ENCODE data around the gene NCBP2. TPM values are rescaled to one million over a fixed set of nuclear protein-coding genes. Genes with fewer than 3 reads are reported as not detected.

Gene NCBP2
- total and polyA plus RNA-seq, 2 experiments from 2014 or later: 78.4 to 98.9 TPM

- TF ChIP-seq REST (IDR thresholded peaks at IDR 0.05; ENCODE audit: unreplicated experiment): no peak
Observed at GRCh38 chr3:196894557-196895295, 47.6 kb downstream of the NCBP2 start (continued).

GRCh38 chr3:196889844-196890708, 52.3 kb downstream of the NCBP2 start:
- Mint-ChIP-seq H3K27ac (no peak overlapping the region), H3K27me3 (ENCODE audit: insufficient read depth, low read depth, poor library complexity) (no peaks in the 10 kb centered on the region), H3K4me3 (no peak overlapping the region), H3K9me3 (no peaks in the 10 kb centered on the region), H3K36me3 (ENCODE audit: low read depth) (peaks cover 7% of the 10 kb centered on the region; the same call in 1 of the 3 replicates), H3K4me1 (no peaks in the 10 kb centered on the region)
- no peak for TF ChIP-seq REST (IDR thresholded peaks at IDR 0.05; ENCODE audit: unreplicated experiment)
- no peak for TF ChIP-seq JUNB (IDR thresholded peaks at IDR 0.05; ENCODE audit: unreplicated experiment)
- TF ChIP-seq EZH2phosphoT487 (IDR thresholded peaks at IDR 0.05; ENCODE audit: unreplicated experiment): no peak
- no peak for TF ChIP-seq CREB1 (CRISPR knock-in tag; IDR thresholded peaks at IDR 0.05; ENCODE audit: low read depth)
- no peak for TF ChIP-seq ETS1 (IDR thresholded peaks at IDR 0.05)
- TF ChIP-seq CTCF (conservative IDR thresholded peaks at IDR 0.05; ENCODE audit: low read depth in 2 of 2): no peak
- no peak for TF ChIP-seq POLR2AphosphoS5 (IDR thresholded peaks at IDR 0.05; ENCODE audit: low read depth)
- TF ChIP-seq ZNF114 (CRISPR knock-in tag; IDR thresholded peaks at IDR 0.05): no peak
- H4K20me1 ChIP-seq (replicated peaks; ENCODE audit: insufficient read depth): peaks cover 19% of the 10 kb centered on the region
- no peak overlapping the region for H3K27ac ChIP-seq (ENCODE audit: low read depth)
- H3F3A ChIP-seq (replicated peaks; ENCODE audit: low read depth): no peaks in the 10 kb centered on the region
- H3K79me2 ChIP-seq (replicated peaks; ENCODE audit: insufficient read depth): peaks cover 89% of the 10 kb centered on the region
- no peak overlapping the region for H2AFZ ChIP-seq
- H3K9me2 ChIP-seq (ENCODE audit: insufficient read depth): no peaks in the 10 kb centered on the region
- H3K4me3 ChIP-seq: no peak overlapping the region
- H3K4me1 ChIP-seq (ENCODE audit: insufficient read depth): no peaks in the 10 kb centered on the region
- no peak for ATAC-seq
- no peaks in the 10 kb centered on the region for H3K27me3 ChIP-seq (ENCODE audit: insufficient read depth)
- no peak for DNase-seq (ENCODE audit: low spot score)
- H3K36me3 ChIP-seq (ENCODE audit: insufficient read depth): no peaks in the 10 kb centered on the region; the same call in 1 of the 2 replicates
- no peak overlapping the region for H3K4me2 ChIP-seq

Data from GM23338 (cell line).